Endothelial cell of umbilical vein (primary cell): ENCODE results near the gene CCDC12. TPM values are rescaled to one million over a fixed set of nuclear protein-coding genes. Genes with fewer than 3 reads are reported as not detected.
A peak's percentile ranks its signal among the peaks of the same experiment; 100 is the strongest.

Source experiments
- BruUV-seq: library from RNA; stranded (reverse); fragments of 400-500 nt; replicated peaks from 2 replicates; lab custom pipeline; 2021; lab: Mats Ljungman, UMichigan
- CTCF ChIA-PET: fragments of 300-600, 350-600 bp; sonication (Branson Sonifier 250); formaldehyde crosslinking; loops from one replicate; lab custom pipeline; 2021; ENCODE audit warnings: antibody characterized with exemption, inconsistent platforms; lab: Charles Lee
- POLR2A ChIA-PET: fragments of 300-600, 350-600 bp; sonication (Branson Sonifier 250); formaldehyde crosslinking; loops from one replicate; lab custom pipeline; 2021; ENCODE audit warnings: antibody characterized with exemption, inconsistent platforms; lab: Charles Lee
- DNase-seq: peaks from one replicate; pipeline ENCODE4 v3.0.0-alpha.2; 2011; ENCODE audit warnings: low read depth, low spot score
- FAIRE-seq: peaks from 2 replicates; lab custom pipeline; 2011; peaks lifted over from hg19 to GRCh38; lab: Jason Lieb, UNC
- H2AFZ ChIP-seq: 2 replicates; pipeline ENCODE4 v1.6.0; 2012; ENCODE audit warnings: low read depth, low read length, control low read depth, inconsistent platforms
- H3K27ac ChIP-seq: 2 replicates; pipeline ENCODE4 v1.5.1; 2011; ENCODE audit warnings: low read depth, mild to moderate bottlenecking, control low read depth, low read length, moderate library complexity; ENCODE audit not compliant: insufficient read depth
- H3K27me3 ChIP-seq, 2 experiments: 2 replicates each; pipeline versions ENCODE4 v1.6.0 to v1.6.1; 2011; ENCODE audit warnings: low read length in 2 of 2, mixed read lengths in 1 of 2; ENCODE audit not compliant: control insufficient read depth in 2 of 2, insufficient read depth in 2 of 2
- H3K36me3 ChIP-seq, 2 experiments: 2 replicates in 1 of 2; 3 replicates in 1 of 2; pipeline ENCODE4 v1.5.1; 2011; ENCODE audit warnings: low read length in 2 of 2, mild to moderate bottlenecking in 1 of 2, moderate library complexity in 1 of 2; ENCODE audit not compliant: control insufficient read depth in 2 of 2, insufficient read depth in 2 of 2; ENCODE audit errors: extremely low read depth in 1 of 2
- H3K4me1 ChIP-seq: 3 replicates; pipeline ENCODE4 v1.5.1; 2011; ENCODE audit warnings: mild to moderate bottlenecking, low read length; ENCODE audit not compliant: control insufficient read depth, insufficient read depth; ENCODE audit errors: extremely low read depth
- H3K4me2 ChIP-seq: 2 replicates; pipeline ENCODE4 v1.6.1; 2011; ENCODE audit warnings: low read length, control low read depth, mixed read lengths; ENCODE audit not compliant: insufficient read depth
- H3K4me3 ChIP-seq, 3 experiments: fragments of 200-600 bp in 1 of 3; sonication (generic), shearing (Covaris generic) in 1 of 3; replicated peaks in 1 of 3; 2 replicates each; pipeline ENCODE4 v1.5.1; 2011 to 2016; ENCODE audit warnings: control low read depth in 3 of 3, low read length in 3 of 3, mild to moderate bottlenecking in 2 of 3, inconsistent platforms in 1 of 3, low read depth in 1 of 3, moderate library complexity in 1 of 3; ENCODE audit not compliant: insufficient read depth in 1 of 3
- H3K79me2 ChIP-seq: 2 replicates; pipeline ENCODE4 v1.6.0; 2012; ENCODE audit warnings: low read length, inconsistent platforms; ENCODE audit not compliant: control insufficient read depth, insufficient read depth
- H3K9ac ChIP-seq: replicated peaks from 2 replicates; pipeline ENCODE3; 2011; ENCODE audit warnings: low read length, control low read depth; ENCODE audit not compliant: insufficient read depth; ENCODE audit errors: extremely low read depth
- H3K9me1 ChIP-seq: replicated peaks from 3 replicates; pipeline ENCODE4 v1.6.0; 2011; ENCODE audit warnings: mild to moderate bottlenecking, low read length; ENCODE audit not compliant: control insufficient read depth, insufficient read depth; ENCODE audit errors: extremely low read depth
- H3K9me3 ChIP-seq: replicated peaks from 2 replicates; pipeline ENCODE4 v1.5.1; 2012; ENCODE audit warnings: low read length, inconsistent platforms; ENCODE audit not compliant: control insufficient read depth, insufficient read depth
- H4K20me1 ChIP-seq: replicated peaks from 2 replicates; pipeline ENCODE3; 2011; ENCODE audit warnings: mild to moderate bottlenecking, low read length; ENCODE audit not compliant: control insufficient read depth, insufficient read depth; ENCODE audit errors: extremely low read depth
- CTCF ChIP-seq, 2 donors: IDR thresholded peaks; 1 replicate in 1 of 2; 2 replicates in 1 of 2; pipeline ENCODE4 v1.5.1; 2011; ENCODE audit warnings: low read length in 2 of 2, mild to moderate bottlenecking in 2 of 2, moderate library complexity in 2 of 2, control low read depth in 1 of 2, inconsistent platforms in 1 of 2, low read depth in 1 of 2; ENCODE audit not compliant: insufficient read depth in 1 of 2; ENCODE audit errors: extremely low read depth in 1 of 2
- EZH2 ChIP-seq: IDR thresholded peaks from 2 replicates; pipeline ENCODE4 v1.6.1; 2012; ENCODE audit warnings: borderline replicate concordance, low read depth, mild to moderate bottlenecking, moderate library complexity, low read length, inconsistent platforms; ENCODE audit not compliant: severe bottlenecking
- dilution Hi-C: fragments of 300-500 bp; cut with MboI; formaldehyde crosslinking; loops from one replicate; pipeline ENCODE4 v1.15.0; 2019; ENCODE audit warnings: low sequenced_read_pairs; ENCODE audit not compliant: extremely low pct_ligation_motif_present
- intact Hi-C: fragments of 100-400 bp; cut with micrococcal nuclease; formaldehyde crosslinking; loops from one replicate; pipeline ENCODE4 v1.10.0; 2022
- polyA plus RNA-seq, 4 experiments: library from polyadenylated mRNA; depleted of rRNA in 3 of 4; stranded (reverse) in 3 of 4; unstranded in 1 of 4; fragments of >200 nt; gene quantifications; 2 replicates each; pipeline versions ENCODE4 v1.2.1 to v1.2.3, GENCODE V29; 2011 to 2012; ENCODE audit warnings: missing spikeins in 1 of 4
- total RNA-seq: library from RNA; stranded (reverse); gene quantifications from 2 replicates; pipeline ENCODE4 v1.2.3, GENCODE V29; 2021

The CCDC12 gene
- total and polyA plus RNA-seq, 2 donors (not counting 3 experiments of a cell fraction or from before 2014, with no cell fraction given): 35.1 to 50.5 TPM

- intact Hi-C loops: loop anchor here (1.0 to 10.0 kb wide), 3 partner anchors 75 to 401 kb away; no protein-coding TSS in a partner anchor
- Histone ChIP-seq H4K20me1 (no peaks in the 10 kb centered on the region), H3K9me1 (no peaks in the 10 kb centered on the region), H3K9ac (no peak overlapping the region), H3K9me3 (no peaks in the 10 kb centered on the region), H3K4me3 (no peak overlapping the region), H2AFZ (no peak overlapping the region), H3K27ac (no peak overlapping the region), H3K4me1 (peaks cover 19% of the 10 kb centered on the region), H3K36me3 (peaks cover 8 to 43% of the 10 kb centered on the region in 2 experiments), H3K79me2 (peaks cover 29% of the 10 kb centered on the region), H3K4me2 (no peak overlapping the region), H3K27me3 (no peaks in the 10 kb centered on the region)
- dilution Hi-C loops: no loop called here
- ChIA-PET CTCF (interaction anchor here (0.6 to 2.9 kb wide), 33 partner anchors 10 to 400 kb away, joined by 3 to 52 read pairs (median 5); partner anchors contain the start of genes CCDC12 and NBEAL2), POLR2A (no interaction called here)
- TF ChIP-seq CTCF (IDR thresholded peaks at IDR 0.05; ENCODE audit: extremely low read depth in 1 of 2, insufficient read depth in 1 of 2, low read depth in 1 of 2, low read length in 2 of 2) (peak; percentile 69 to 79), EZH2 (no peak)
- peak; percentile 83 for FAIRE-seq
- no TSS peak for BruUV-seq
- peak; percentile 53 for DNase-seq
Observed at GRCh38 chr3:46923559-46924350, 52.8 kb downstream of the CCDC12 start.
